ENCODE measurements around the gene ELK4. TPM values are rescaled to one million over a fixed set of nuclear protein-coding genes. Genes with fewer than 3 reads are reported as not detected.

Gene ELK4
- total and polyA plus RNA-seq, 2 experiments from 2014 or later, result 5.1 to 19.7 TPM

DNA sequence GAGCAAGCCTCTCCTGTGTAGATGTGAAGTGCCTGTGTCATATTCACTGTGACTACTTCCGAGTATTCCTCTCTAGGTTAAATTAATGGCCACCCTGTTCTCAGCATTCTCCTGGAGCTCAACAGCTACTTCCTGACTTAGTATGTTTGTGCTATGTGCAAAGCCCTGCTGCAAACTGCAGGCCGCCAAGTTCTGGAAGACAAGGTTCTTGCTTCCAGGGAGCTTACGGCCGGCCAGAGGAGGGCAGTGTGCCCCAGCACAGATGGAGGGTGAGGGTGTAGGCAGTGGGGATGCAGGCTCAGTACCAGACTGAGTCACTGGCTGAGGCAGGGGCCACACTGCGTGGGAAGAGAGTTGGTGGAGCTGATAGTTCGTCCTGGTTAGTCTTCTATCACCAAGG is 43.2 kb downstream of the ELK4 start:
- Histone ChIP-seq H3K4me2 (no peak overlapping the region), H2AFZ (no peak overlapping the region)
- peaks cover 9% of the 10 kb centered on the region; the same call in 2 of the 3 replicates for H3K4me1 Mint-ChIP-seq

More for the DNA sequence above, 43.2 kb downstream of the ELK4 start:
- TF ChIP-seq CTCF (conservative IDR thresholded peaks at IDR 0.05; ENCODE audit: low read depth in 2 of 2) (peak; percentile 73 to 83), POLR2AphosphoS5 (IDR thresholded peaks at IDR 0.05; ENCODE audit: low read depth) (no peak), ZNF114 (CRISPR knock-in tag; IDR thresholded peaks at IDR 0.05) (no peak), REST (IDR thresholded peaks at IDR 0.05; ENCODE audit: unreplicated experiment) (no peak), ZNF331 (CRISPR knock-in tag; IDR thresholded peaks at IDR 0.05; ENCODE audit: low read depth) (no peak)
- no peaks in the 10 kb centered on the region for H3K36me3 ChIP-seq (ENCODE audit: insufficient read depth)
- H3K4me3 ChIP-seq, result no peak overlapping the region
- no peak overlapping the region for H3K27ac ChIP-seq (ENCODE audit: low read depth)
- DNase-seq (ENCODE audit: low spot score), result peak; percentile 79
- H3K4me1 ChIP-seq (ENCODE audit: insufficient read depth), result peaks cover 9% of the 10 kb centered on the region; the same call in 1 of the 2 replicates
- no peaks in the 10 kb centered on the region for H4K20me1 ChIP-seq (replicated peaks; ENCODE audit: insufficient read depth)
- Mint-ChIP-seq H3K36me3 (ENCODE audit: low read depth) (no peaks in the 10 kb centered on the region), H3K27ac (no peak overlapping the region), H3K4me3 (no peak overlapping the region), H3K9me3 (no peaks in the 10 kb centered on the region), H3K27me3 (ENCODE audit: insufficient read depth, low read depth, poor library complexity) (peaks cover 2% of the 10 kb centered on the region)
- peaks cover 4% of the 10 kb centered on the region; the same call in 1 of the 2 replicates for H3K27me3 ChIP-seq (ENCODE audit: insufficient read depth)
- ATAC-seq, result peak; percentile 49
- no peaks in the 10 kb centered on the region for H3K79me2 ChIP-seq (replicated peaks; ENCODE audit: insufficient read depth)
- H3F3A ChIP-seq (replicated peaks; ENCODE audit: low read depth), result no peaks in the 10 kb centered on the region
- H3K9me2 ChIP-seq (ENCODE audit: insufficient read depth), result no peaks in the 10 kb centered on the region

Measured in GM23338 (cell line).